ENCODE results near the gene MICB.

Gene MICB

DNA sequence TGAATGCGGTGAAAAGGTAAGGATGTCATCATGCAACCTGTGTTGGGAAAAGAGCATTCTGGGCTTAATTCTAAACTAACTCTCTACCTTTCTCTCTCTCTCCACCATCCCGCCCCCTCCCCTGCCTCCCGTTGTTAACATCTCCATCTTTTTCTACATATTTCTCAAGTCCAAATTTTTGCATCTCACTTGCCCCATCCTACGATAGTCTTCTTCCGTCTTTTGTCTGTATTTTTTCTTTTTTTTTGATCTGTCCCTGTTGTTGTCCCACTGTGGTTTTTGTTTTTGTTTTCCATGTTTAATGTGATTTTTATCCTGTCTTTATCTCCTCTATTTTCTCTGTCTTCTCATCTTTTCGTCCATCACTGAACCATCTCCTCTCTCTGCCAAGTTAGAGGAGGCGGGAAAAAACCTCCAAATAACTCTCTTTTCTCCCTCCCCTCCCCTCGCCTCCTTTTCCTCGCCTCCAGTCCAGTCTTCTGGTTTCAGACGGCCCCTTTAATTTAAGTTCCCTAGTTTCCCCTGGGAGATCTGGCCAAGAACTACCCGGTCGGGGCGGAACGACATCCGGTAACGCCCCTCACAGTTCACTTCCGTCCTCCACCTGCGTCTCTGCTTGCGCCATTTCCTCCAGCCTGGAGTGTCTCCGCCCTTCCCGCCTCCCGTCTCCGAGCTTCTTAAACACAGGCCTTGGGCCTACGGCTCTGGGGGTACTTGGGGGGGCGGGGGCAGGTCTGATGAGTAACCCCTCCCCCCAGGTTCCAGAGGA, 49.2 kb downstream of the MICB start, which contains the start of gene NFKBIL1:
Gene NFKBIL1, plus strand, starts transcription at position 651 of the 769 bp plus-strand sequence. Its CDS starts 87 bp downstream, at position 738.
- peak within 1 kb of the TSS; percentile 77 for H2AFZ ChIP-seq (ENCODE audit: low read length)
- peak within 1 kb of the TSS; percentile 92 for H3K4me2 ChIP-seq (ENCODE audit: low read depth, low read length, poor library complexity, severe bottlenecking)
- H3F3A ChIP-seq (ENCODE audit: low read depth) = no peaks in the 10 kb centered on the region
- H3K36me3 ChIP-seq (ENCODE audit: insufficient read depth, low read length) = no peaks in the 10 kb centered on the region
- H3K4me3 ChIP-seq (ENCODE audit: low read length, poor library complexity, severe bottlenecking) = peak within 1 kb of the TSS; percentile 79
- H3K9ac ChIP-seq (ENCODE audit: low read depth, low read length, poor library complexity, severe bottlenecking) = peak within 1 kb of the TSS; percentile 88
- peaks cover 31% of the 10 kb centered on the region for H3K4me1 ChIP-seq (ENCODE audit: insufficient read depth, low read length, poor library complexity, severe bottlenecking)
- H3K79me2 ChIP-seq (ENCODE audit: insufficient read depth, low read length) = peaks cover 71% of the 10 kb centered on the region
- H4K20me1 ChIP-seq (ENCODE audit: insufficient read depth, low read length, poor library complexity, severe bottlenecking) = peaks cover 3% of the 10 kb centered on the region
- no peaks in the 10 kb centered on the region for H3K27me3 ChIP-seq (ENCODE audit: insufficient read depth, low read length, poor library complexity, severe bottlenecking)
- no peak for TF ChIP-seq EZH2phosphoT487 (IDR thresholded peaks at IDR 0.05; ENCODE audit: borderline replicate concordance)
- TF ChIP-seq, protein P1, sequence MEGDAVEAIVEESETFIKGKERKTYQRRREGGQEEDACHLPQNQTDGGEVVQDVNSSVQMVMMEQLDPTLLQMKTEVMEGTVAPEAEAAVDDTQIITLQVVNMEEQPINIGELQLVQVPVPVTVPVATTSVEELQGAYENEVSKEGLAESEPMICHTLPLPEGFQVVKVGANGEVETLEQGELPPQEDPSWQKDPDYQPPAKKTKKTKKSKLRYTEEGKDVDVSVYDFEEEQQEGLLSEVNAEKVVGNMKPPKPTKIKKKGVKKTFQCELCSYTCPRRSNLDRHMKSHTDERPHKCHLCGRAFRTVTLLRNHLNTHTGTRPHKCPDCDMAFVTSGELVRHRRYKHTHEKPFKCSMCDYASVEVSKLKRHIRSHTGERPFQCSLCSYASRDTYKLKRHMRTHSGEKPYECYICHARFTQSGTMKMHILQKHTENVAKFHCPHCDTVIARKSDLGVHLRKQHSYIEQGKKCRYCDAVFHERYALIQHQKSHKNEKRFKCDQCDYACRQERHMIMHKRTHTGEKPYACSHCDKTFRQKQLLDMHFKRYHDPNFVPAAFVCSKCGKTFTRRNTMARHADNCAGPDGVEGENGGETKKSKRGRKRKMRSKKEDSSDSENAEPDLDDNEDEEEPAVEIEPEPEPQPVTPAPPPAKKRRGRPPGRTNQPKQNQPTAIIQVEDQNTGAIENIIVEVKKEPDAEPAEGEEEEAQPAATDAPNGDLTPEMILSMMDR (conservative IDR thresholded peaks at IDR 0.05; ENCODE audit: low read length) = no peak
- H3K9me2 ChIP-seq (replicated peaks; ENCODE audit: low read depth, low read length) = no peaks in the 10 kb centered on the region
- H3K9me3 ChIP-seq (ENCODE audit: insufficient read depth, low read depth, low read length) = no peaks in the 10 kb centered on the region

- Histone ChIP-seq H3K4me3 (ENCODE audit: low read length, poor library complexity, severe bottlenecking) (peak overlapping the region; percentile 79), H2AFZ (ENCODE audit: low read length) (no peak overlapping the region), H3K4me1 (ENCODE audit: insufficient read depth, low read length, poor library complexity, severe bottlenecking) (peaks cover 29% of the 10 kb centered on the region)
These were observed 50.0 kb downstream of the MICB start for GRCh38 chr6:31547727-31548543.

GRCh38 chr6:31548544-31548873, 50.6 kb downstream of the MICB start:
- Histone ChIP-seq H3K79me2 (ENCODE audit: insufficient read depth, low read length) (peaks cover 61% of the 10 kb centered on the region), H3F3A (ENCODE audit: low read depth) (no peaks in the 10 kb centered on the region), H3K4me1 (ENCODE audit: insufficient read depth, low read length, poor library complexity, severe bottlenecking) (peaks cover 25% of the 10 kb centered on the region), H3K27me3 (ENCODE audit: insufficient read depth, low read length, poor library complexity, severe bottlenecking) (no peaks in the 10 kb centered on the region), H4K20me1 (ENCODE audit: insufficient read depth, low read length, poor library complexity, severe bottlenecking) (no peaks in the 10 kb centered on the region), H2AFZ (ENCODE audit: low read length) (no peak overlapping the region), H3K9me3 (ENCODE audit: insufficient read depth, low read depth, low read length) (no peaks in the 10 kb centered on the region), H3K36me3 (ENCODE audit: insufficient read depth, low read length) (no peaks in the 10 kb centered on the region), H3K9ac (ENCODE audit: low read depth, low read length, poor library complexity, severe bottlenecking) (peak overlapping the region; percentile 88), H3K9me2 (replicated peaks; ENCODE audit: low read depth, low read length) (no peaks in the 10 kb centered on the region), H3K4me2 (ENCODE audit: low read depth, low read length, poor library complexity, severe bottlenecking) (peak overlapping the region; percentile 92), H3K4me3 (ENCODE audit: low read length, poor library complexity, severe bottlenecking) (peak overlapping the region; percentile 79)
- TF ChIP-seq, protein P1 (conservative IDR thresholded peaks at IDR 0.05; ENCODE audit: low read length) = no peak
- no peak for TF ChIP-seq EZH2phosphoT487 (IDR thresholded peaks at IDR 0.05; ENCODE audit: borderline replicate concordance)

More at GRCh38 chr6:31547727-31548543, 50.0 kb downstream of the MICB start:
- Histone ChIP-seq H3K36me3 (ENCODE audit: insufficient read depth, low read length) (no peaks in the 10 kb centered on the region), H3F3A (ENCODE audit: low read depth) (no peaks in the 10 kb centered on the region), H3K79me2 (ENCODE audit: insufficient read depth, low read length) (peaks cover 67% of the 10 kb centered on the region), H3K4me2 (ENCODE audit: low read depth, low read length, poor library complexity, severe bottlenecking) (peak overlapping the region; percentile 92), H4K20me1 (ENCODE audit: insufficient read depth, low read length, poor library complexity, severe bottlenecking) (no peaks in the 10 kb centered on the region), H3K27me3 (ENCODE audit: insufficient read depth, low read length, poor library complexity, severe bottlenecking) (no peaks in the 10 kb centered on the region), H3K9ac (ENCODE audit: low read depth, low read length, poor library complexity, severe bottlenecking) (peak overlapping the region; percentile 88), H3K9me3 (ENCODE audit: insufficient read depth, low read depth, low read length) (no peaks in the 10 kb centered on the region), H3K9me2 (replicated peaks; ENCODE audit: low read depth, low read length) (no peaks in the 10 kb centered on the region)
- TF ChIP-seq, protein P1 (conservative IDR thresholded peaks at IDR 0.05; ENCODE audit: low read length) = no peak
- no peak for TF ChIP-seq EZH2phosphoT487 (IDR thresholded peaks at IDR 0.05; ENCODE audit: borderline replicate concordance)
